Right renal pelvis (tissue), 4 donors: Measurements from ENCODE around the gene INTS3. TPM values are rescaled to one million over a fixed set of nuclear protein-coding genes. Genes with fewer than 3 reads are reported as not detected.
"Not testable (repeated sequence)": the region's sequence is repeated elsewhere in the genome, so short reads cannot be mapped to it uniquely, and the experiment has no call there.

ENCODE experiments used
- DNase-seq, 4 donors: peaks; one replicate each; pipeline ENCODE4 v3.0.0-alpha.2; 2013; ENCODE audit warnings: low read depth in 4 of 4, low spot score in 3 of 4, missing footprints in 1 of 4
- polyA plus RNA-seq, 4 donors: library from polyadenylated mRNA; unstranded; fragments of 120-200 nt; gene quantifications; one replicate each; pipeline ENCODE4 v1.2.1, GENCODE V29; 2013; ENCODE audit not compliant: insufficient read length in 4 of 4

The INTS3 gene
- polyA plus RNA-seq, 4 donors, result 89.5 to 122 (median 97.7) TPM

DNA sequence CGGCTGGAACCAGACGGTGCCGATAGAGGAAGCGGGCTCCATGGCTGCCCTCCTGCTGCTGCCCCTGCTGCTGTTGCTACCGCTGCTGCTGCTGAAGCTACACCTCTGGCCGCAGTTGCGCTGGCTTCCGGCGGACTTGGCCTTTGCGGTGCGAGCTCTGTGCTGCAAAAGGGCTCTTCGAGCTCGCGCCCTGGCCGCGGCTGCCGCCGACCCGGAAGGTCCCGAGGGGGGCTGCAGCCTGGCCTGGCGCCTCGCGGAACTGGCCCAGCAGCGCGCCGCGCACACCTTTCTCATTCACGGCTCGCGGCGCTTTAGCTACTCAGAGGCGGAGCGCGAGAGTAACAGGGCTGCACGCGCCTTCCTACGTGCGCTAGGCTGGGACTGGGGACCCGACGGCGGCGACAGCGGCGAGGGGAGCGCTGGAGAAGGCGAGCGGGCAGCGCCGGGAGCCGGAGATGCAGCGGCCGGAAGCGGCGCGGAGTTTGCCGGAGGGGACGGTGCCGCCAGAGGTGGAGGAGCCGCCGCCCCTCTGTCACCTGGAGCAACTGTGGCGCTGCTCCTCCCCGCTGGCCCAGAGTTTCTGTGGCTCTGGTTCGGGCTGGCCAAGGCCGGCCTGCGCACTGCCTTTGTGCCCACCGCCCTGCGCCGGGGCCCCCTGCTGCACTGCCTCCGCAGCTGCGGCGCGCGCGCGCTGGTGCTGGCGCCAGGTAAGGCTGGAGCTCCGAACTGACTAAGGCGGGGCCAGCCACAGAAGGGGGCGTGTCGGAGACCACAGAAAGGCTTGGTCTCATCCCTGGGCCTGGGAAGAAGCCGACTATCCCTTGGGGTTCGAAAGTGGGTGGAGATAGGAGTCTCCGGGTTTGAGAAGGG lies 47.8 kb downstream of the INTS3 start:
- DNase-seq, result peak in 1 of 4 donors; percentile 50

DNA sequence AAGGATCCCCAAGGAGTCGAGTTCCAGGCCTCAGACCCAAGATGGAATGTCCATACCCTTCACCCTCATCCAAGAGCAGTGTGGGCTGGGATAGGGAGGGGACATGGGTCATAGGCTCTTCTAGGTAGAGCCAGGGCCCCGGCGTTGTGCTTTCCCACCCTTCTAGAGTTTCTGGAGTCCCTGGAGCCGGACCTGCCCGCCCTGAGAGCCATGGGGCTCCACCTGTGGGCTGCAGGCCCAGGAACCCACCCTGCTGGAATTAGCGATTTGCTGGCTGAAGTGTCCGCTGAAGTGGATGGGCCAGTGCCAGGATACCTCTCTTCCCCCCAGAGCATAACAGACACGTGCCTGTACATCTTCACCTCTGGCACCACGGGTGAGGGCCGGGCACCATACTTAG lies 48.5 kb downstream of the INTS3 start:
- no peak for DNase-seq

DNA sequence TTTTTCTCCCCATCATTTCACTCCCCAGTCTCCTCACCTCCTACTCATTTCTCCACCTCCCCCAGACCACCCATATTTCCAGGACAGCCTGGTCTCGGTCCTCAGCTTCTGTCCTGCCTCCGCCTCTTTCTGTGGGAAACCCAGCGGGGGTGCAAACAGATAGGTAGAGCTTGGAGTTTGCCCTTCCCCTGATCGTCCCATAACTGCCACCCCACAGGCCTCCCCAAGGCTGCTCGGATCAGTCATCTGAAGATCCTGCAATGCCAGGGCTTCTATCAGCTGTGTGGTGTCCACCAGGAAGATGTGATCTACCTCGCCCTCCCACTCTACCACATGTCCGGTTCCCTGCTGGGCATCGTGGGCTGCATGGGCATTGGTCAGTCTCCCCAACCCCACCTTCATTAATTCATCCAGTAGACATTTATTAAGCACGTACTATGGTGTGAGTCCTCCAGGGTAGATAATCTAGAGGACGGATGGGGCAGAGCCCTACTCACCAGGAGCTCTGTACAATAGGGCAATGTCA lies 49.1 kb downstream of the INTS3 start:
- no peak for DNase-seq

DNA sequence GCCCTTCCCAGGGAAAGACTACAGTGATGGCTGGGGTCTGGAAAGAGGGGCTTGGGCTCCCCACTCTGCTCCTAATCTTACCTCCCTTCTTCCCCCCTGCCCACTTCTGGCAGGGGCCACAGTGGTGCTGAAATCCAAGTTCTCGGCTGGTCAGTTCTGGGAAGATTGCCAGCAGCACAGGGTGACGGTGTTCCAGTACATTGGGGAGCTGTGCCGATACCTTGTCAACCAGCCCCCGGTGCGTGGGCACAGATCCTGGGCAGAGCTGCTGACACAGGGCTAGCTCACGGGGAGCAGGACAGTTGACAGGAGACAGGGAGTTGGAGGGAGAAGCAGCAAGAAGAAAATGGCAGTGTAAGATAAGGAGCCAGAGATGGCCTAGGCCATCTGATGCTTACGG lies 49.8 kb downstream of the INTS3 start:
- no peak for DNase-seq

DNA sequence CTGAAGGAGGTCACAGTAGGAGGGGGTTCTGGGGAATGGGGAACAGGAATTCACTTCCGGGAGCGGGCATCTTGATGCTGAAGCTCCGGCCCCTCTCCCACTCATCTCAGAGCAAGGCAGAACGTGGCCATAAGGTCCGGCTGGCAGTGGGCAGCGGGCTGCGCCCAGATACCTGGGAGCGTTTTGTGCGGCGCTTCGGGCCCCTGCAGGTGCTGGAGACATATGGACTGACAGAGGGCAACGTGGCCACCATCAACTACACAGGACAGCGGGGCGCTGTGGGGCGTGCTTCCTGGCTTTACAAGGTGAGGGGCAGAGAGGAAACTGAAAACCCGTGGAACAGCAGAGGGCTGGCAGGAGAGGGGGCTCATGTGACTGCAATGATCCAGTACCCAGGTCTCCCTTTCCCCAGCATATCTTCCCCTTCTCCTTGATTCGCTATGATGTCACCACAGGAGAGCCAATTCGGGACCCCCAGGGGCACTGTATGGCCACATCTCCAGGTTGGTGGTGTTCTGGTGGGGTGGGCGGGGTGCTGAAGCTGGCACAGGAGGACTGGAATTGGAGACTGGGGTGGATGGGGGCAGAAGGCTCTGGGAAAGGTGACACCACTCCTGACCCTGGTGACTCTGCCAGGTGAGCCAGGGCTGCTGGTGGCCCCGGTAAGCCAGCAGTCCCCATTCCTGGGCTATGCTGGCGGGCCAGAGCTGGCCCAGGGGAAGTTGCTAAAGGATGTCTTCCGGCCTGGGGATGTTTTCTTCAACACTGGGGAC lies 50.4 kb downstream of the INTS3 start:
- no peak for DNase-seq

DNA sequence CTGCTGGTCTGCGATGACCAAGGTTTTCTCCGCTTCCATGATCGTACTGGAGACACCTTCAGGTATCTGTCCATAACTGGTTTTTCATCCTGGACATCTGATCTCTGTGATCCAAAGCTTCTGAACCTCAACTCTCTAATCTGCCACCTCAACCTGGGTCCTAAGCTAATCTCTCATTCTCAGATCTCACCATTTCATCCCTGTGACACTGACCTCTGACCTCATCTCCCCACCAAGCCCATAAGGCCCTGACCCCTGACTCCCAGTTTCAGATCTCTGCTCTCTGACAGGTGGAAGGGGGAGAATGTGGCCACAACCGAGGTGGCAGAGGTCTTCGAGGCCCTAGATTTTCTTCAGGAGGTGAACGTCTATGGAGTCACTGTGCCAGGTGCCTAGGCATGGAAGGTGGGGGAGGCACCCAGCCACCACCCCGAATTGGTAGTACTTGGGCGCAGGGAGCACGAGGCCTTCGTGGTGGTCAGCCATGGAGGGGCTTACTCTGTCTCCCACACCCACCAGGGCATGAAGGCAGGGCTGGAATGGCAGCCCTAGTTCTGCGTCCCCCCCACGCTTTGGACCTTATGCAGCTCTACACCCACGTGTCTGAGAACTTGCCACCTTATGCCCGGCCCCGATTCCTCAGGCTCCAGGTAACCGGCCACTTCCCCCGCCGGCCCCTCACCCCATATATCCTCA lies 51.1 kb downstream of the INTS3 start:
- no peak for DNase-seq

DNA sequence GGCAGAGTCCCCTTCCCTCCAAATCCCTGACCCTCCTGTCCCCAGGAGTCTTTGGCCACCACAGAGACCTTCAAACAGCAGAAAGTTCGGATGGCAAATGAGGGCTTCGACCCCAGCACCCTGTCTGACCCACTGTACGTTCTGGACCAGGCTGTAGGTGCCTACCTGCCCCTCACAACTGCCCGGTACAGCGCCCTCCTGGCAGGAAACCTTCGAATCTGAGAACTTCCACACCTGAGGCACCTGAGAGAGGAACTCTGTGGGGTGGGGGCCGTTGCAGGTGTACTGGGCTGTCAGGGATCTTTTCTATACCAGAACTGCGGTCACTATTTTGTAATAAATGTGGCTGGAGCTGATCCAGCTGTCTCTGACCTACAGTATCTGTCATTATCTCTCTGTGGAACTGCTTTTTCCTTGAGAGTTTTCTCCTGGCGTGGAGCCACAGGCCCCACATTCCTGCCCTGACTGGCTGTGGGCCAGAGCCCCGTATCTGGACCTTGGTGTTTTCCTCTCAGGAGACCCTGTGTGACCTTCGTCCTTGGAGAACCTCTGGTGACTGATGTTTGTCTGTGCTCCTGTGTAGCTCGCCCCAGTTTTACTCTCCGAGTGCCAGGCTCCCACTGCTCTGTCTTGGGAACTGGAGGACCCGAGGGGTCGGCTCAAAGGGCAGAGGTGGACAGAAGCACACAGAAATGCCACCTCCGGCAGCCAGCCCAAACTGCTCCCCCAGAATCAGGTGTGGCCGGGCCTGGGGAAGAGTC lies 52.1 kb downstream of the INTS3 start:
- DNase-seq, result no peak

DNA sequence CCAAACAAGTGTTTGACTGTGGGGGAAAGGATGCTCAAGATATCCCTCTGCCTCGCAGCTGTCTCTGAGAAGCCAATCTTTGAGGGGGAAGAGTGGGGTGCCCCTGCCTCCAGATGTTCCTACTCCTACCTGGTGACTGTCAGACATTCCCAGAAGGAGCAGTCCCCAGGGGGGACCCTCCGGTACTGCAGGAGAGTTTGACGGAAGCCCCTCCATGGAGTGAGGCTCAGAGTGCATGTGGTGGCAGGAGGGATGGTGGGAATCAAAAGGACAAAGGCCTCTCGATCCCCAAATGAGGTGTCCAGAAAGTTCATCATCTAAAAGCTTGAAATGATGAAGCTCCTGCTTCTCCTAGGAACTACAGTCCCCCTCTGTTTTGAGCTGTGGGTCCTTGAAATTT lies 52.7 kb downstream of the INTS3 start:
- DNase-seq, result no peak

DNA sequence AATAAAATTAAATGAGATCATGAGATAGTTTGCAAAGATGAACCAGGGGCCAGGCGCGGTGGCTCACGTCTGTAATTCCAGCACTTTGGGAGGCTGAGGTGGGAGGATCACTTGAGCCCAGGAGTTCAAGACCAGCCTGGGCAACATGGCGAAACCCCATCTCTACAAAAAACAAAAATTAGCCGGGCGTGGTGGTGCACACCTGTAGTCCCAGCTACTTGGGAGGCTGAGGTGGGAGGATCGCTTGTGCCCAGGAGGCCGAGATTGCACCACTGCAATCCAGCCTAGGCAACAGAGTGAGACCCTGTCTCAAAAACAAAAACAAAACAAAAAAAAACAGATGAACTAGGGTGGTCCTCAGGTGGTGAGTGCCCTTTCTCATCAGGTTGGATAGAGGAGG lies 54.8 kb downstream of the INTS3 start:
- not testable (repeated sequence) for DNase-seq

DNA sequence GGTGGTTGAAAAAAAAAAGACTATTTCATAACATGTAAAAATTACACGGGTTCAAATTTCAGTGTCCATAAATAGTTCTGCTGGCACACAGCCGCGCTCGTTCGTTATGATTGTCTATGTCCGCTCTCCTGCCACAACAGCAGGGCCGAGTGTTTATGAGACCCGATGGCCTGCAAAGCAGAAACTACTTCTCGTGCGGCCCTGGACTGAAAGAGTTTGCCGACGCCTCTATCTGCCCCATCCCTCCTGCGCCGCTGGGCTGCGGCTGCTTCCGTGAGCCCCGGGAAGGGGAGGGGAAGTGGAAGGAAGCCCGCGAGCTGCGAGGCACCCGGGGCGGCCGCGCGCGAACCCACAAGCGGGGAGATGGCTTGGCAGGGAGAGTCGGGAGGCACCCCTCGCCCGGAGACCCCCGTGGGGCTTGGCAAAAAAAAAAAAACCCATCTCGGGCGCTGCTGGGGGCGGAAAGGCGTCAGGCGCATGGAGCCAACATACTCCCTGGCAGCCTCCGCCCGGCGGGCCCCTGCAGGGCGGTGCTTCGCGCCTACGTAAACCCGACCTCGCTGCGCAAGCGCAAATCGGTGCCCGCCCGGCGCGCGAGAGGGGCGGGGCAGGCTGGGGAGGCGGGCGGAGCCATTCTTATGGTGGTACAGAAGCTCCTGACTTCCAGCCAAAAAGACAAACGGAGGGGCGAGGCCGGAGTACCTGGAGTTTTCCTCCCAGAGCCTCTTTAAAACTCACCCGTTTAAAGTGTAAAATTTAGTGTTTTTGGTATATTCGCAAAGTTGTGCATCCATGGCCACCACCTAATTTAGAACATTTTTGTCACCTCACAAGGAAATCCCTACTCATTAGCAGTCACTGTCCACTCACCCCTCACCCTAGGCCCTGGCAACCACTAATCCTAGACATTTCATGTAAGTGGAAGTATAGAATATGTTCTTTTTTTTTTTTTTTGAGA lies 55.7 kb downstream of the INTS3 start:
- DNase-seq, result peak in 3 of 4 donors; percentile 81 to 88 (median 81)

DNA sequence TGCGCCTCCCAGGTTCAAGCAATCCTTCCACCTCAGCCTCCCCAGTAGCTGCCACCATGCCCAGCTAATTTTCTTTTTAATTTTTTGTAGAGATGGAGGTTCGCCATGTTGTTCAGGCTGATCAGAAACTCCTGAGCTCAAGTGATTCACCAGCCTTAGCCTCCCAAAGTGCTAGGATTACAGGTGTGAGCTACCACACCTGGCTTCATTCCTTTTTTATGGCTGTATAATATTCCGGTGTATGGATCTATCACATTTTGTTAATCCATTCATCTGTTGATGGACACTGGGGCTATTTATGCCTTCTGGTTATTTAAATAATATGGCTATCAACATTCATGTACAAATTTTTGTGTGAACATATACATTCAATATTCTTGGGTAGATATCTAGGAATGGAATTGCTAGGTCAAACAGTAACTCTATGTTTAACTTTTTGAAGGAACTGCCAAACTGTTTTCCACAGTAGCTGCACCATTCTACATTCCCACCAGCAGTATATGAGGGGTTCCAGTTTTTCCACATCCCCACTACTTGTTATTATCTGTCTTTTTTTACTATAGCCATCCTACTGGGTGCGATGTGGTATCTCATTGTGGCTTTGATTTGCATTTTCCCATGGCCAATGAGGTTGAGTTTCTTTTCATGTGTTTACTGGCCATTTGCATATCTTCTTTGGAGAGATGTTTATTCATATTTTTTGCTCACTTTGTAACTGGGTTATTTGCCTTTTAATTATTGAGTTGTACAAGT lies 58.4 kb downstream of the INTS3 start:
- no peak for DNase-seq

DNA sequence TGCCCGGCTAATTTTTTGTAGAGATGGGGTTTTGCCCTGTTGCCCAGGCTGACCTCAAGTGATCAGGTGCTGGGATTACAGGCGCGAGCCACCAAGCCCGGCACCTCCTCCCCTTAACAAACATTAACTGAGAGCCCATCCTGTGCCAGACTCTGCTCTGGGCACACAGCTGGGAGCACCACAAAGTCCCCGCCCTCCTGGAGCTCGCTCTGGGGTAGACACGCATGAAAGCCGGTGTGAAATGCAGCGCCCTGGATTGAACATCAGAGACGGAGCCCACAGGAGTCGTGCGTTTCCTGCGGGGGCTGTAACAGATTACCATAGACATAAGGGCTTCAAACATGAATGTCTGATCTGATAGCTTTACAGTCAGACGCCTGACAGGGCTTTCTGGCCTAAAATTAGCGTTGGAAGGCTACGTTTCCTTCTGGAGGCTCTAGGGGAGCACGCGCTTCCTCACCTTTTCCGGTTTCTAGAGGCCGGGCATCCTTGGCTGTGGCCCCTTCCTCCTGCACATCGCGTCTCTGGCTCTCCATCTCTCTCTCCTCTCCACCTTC lies 61.7 kb downstream of the INTS3 start:
- DNase-seq, result no peak

DNA sequence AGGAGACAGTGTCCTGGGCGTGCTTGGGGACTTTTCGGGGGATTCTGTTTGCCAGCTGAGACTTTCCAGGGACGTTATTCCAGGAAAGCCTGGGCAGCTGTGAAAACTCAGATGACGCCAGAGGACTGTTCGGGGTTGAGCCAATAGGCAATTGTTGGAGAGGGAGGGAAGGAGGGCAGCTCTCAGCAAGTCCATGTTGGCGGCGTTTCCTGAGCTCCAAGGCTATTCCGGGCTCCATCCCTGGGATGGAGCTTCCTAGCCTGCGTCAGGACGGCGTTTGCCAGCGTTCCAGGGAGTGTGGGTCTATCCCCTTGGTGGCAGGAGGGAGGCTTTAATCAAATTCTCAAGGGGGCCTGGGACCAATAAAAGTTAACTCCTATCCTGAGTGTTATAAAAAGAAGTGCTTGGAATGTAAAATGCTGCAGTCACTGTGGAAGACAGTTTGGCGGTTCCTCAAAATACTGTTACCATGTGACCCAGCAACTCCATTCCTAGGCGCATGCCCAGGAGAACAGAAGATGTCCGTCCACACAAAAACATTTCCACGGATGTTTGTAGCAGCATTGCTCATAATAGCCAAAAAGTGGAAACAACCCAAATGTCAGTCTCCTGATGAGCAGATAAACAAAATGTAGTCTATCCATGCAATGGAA lies 62.6 kb downstream of the INTS3 start:
- DNase-seq, result peak in 3 of 4 donors; percentile 68 to 86 (median 79)

DNA sequence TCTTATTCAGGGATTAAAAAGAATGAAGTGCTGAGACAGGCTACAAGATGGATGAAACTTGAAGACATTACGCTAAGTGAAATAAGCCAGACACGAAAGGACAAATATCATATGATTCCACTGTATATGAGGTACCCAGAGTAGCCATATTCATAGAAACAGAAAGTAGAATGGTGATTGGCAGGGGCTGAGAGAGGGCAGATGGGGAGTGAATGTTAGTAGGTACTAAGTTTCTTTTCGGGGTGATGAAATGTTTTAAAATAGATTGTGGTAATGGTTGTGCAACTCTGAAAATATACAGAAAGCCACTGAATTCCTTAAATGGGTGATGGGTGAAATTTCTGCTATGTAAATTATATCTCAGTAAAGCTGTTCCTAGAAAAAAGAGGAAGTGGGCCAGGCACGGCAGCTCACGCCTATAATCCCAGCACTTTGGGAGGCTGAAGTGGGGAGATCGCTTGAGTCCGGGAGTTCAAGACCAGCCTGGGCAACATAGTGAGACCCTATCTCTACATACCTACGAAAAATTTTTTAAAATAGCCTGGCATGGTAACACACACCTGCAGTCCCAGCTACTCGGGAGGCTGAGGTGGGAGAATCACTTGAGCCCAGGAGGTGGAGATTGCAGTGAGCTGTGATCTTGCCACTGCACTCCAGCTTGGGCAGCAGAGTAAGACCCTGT lies 63.3 kb downstream of the INTS3 start:
- DNase-seq, result no peak

DNA sequence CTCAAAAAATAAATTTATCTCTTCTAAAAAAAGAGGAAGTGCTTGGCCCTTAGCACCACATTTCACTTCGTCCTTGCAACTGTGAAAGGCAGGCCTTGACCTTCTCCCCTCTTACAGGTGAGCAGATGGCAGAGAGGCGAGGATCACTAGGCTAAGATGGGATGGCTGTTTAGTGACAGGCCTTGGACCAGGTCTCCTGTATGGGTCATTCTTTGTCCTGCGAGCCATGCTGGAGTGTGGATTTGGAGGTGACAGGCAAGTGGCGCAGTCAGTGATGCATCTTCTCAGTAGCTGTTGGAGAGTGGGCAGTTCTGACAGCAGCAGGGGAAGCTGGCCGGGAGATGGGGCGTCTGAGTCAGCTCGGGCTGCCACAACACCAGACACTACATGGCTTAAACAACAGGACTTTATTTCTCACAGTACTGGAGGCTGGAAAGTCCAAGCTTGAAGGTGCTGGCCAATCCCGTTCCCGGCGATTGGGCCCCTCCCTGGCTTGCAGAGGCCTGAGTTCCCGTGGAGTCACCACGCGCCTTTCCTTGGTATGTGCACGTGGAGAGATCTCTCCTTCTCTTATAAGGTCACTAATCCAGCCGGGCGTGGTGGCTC lies 63.9 kb downstream of the INTS3 start:
- DNase-seq, result no peak

DNA sequence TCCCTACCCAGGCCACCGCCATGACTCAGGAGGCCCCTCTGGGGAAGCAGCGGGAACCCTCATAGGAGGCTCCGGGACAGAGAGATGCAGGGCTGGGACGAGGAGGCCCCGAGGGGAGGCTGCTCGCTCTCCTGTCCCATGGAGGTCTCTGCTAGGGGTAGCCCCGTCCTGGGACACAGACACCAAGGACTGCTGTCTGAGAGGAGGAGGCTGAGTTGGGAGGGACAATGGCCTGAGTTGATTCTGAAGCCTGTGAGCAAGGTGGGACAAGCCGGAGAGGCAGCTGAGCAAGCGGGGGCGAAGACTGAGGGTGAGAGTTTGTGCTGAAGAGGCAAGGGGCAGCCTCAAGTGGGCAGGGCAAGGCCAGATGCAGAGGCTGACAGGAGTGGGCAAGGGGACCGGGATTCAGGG lies 64.8 kb downstream of the INTS3 start:
- no peak for DNase-seq
